Cardiac muscle cell (in vitro differentiated cells and primary cell): ENCODE measurements around the gene MOG. TPM values are rescaled to one million over a fixed set of nuclear protein-coding genes. Genes with fewer than 3 reads are reported as not detected.
A peak's percentile ranks its signal among the peaks of the same experiment; 100 is the strongest.

Source experiments
- DNase-seq, 2 donors: peaks; one replicate each; pipeline versions ENCODE4 v3.0.0 to v3.0.0-alpha.2; 2010 to 2017; ENCODE audit warnings: low read depth in 1 of 2, low spot score in 1 of 2
- H3K27ac ChIP-seq: fragments of 200-600 bp; sonication (generic); 2 replicates; pipeline ENCODE4 v1.5.1; 2016
- H3K27me3 ChIP-seq: fragments of 200-600 bp; sonication (generic); 2 replicates; pipeline ENCODE4 v1.6.0; 2016; ENCODE audit warnings: control low read depth
- H3K36me3 ChIP-seq: fragments of 200-600 bp; sonication (generic); 2 replicates; pipeline ENCODE4 v1.5.1; 2016; ENCODE audit warnings: control low read depth
- H3K4me1 ChIP-seq: fragments of 200-600 bp; sonication (generic); 2 replicates; pipeline ENCODE4 v1.8.1; 2017; ENCODE audit warnings: low read depth, mild to moderate bottlenecking, mixed run types
- H3K4me3 ChIP-seq: fragments of 200-600 bp; sonication (generic); 2 replicates; pipeline ENCODE4 v1.5.1; 2016; ENCODE audit warnings: mild to moderate bottlenecking
- H3K9me3 ChIP-seq: fragments of 200-600 bp; sonication (generic); 2 replicates; pipeline ENCODE4 v1.5.1; 2017; ENCODE audit warnings: low read depth, mild to moderate bottlenecking, control low read depth
- CTCF ChIP-seq: IDR thresholded peaks from 2 replicates; pipeline ENCODE4 v1.5.1; 2012; ENCODE audit warnings: low read depth, mild to moderate bottlenecking, low read length
- polyA plus RNA-seq: library from polyadenylated mRNA; unstranded; fragments of >200 nt; fragmentation: Nextera tagmentation; extraction: Ambion mirVana; gene quantifications from 2 replicates; pipeline ENCODE4 v1.2.1, GENCODE V29; 2016
- total RNA-seq: library from RNA; depleted of rRNA; stranded (reverse); fragments of >200 nt; gene quantifications from 2 replicates; pipeline ENCODE4 v1.2.3, GENCODE V29; 2016

MOG gene
- total and polyA plus RNA-seq, 2 experiments from 2014 or later: 1.8 to 2.4 TPM

GRCh38 chr6:29619578-29620160 is 37.2 kb upstream of the MOG start:
- Histone ChIP-seq H3K4me1 (no peaks in the 10 kb centered on the region), H3K36me3 (peaks cover 55% of the 10 kb centered on the region), H3K27me3 (no peaks in the 10 kb centered on the region), H3K27ac (no peak overlapping the region), H3K9me3 (no peaks in the 10 kb centered on the region), H3K4me3 (no peak overlapping the region)
- no peak for TF ChIP-seq CTCF
- no peak for DNase-seq

- Histone ChIP-seq H3K4me3 (no peak overlapping the region), H3K9me3 (no peaks in the 10 kb centered on the region), H3K27ac (no peak overlapping the region), H3K36me3 (peaks cover 55% of the 10 kb centered on the region), H3K4me1 (no peaks in the 10 kb centered on the region), H3K27me3 (no peaks in the 10 kb centered on the region)
- no peak for TF ChIP-seq CTCF
- DNase-seq: no peak
These were observed 36.3 kb upstream of the MOG start for GRCh38 chr6:29620630-29621029.

GRCh38 chr6:29624520-29624961 is 32.4 kb upstream of the MOG start:
- no peak for TF ChIP-seq CTCF
- Histone ChIP-seq H3K27ac (no peak overlapping the region), H3K36me3 (peaks cover 32% of the 10 kb centered on the region), H3K4me3 (no peak overlapping the region), H3K9me3 (no peaks in the 10 kb centered on the region), H3K27me3 (no peaks in the 10 kb centered on the region), H3K4me1 (no peaks in the 10 kb centered on the region)
- DNase-seq: no peak

GRCh38 chr6:29625337-29625930 is 31.5 kb upstream of the MOG start:
- no peak for DNase-seq

GRCh38 chr6:29626948-29627754 is 29.7 kb upstream of the MOG start:
- Histone ChIP-seq H3K36me3 (peaks cover 15% of the 10 kb centered on the region), H3K4me1 (no peaks in the 10 kb centered on the region), H3K4me3 (peak overlapping the region; percentile 57), H3K27me3 (no peaks in the 10 kb centered on the region), H3K9me3 (no peaks in the 10 kb centered on the region), H3K27ac (no peak overlapping the region)
- DNase-seq: peak; percentile 10 to 20
- TF ChIP-seq CTCF: no peak

More at GRCh38 chr6:29625337-29625930, 31.5 kb upstream of the MOG start:
- H3K27me3 ChIP-seq: no peaks in the 10 kb centered on the region
- H3K27ac ChIP-seq: no peak overlapping the region
- no peak overlapping the region for H3K4me3 ChIP-seq
- no peak for TF ChIP-seq CTCF
- peaks cover 26% of the 10 kb centered on the region for H3K36me3 ChIP-seq
- H3K9me3 ChIP-seq: no peaks in the 10 kb centered on the region
- no peaks in the 10 kb centered on the region for H3K4me1 ChIP-seq
